Heart left ventricle (tissue), 16 donors: ENCODE data around the gene AGMO. TPM values are rescaled to one million over a fixed set of nuclear protein-coding genes. Genes with fewer than 3 reads are reported as not detected.

Experiments
- ATAC-seq, 4 donors: fragments of 200-7000 bp; cut with Tn5 transposase; one replicate each; pipeline ENCODE4 v1.9.1; 2020 to 2022; ENCODE audit warnings: moderate library complexity in 4 of 4, mild to moderate bottlenecking in 3 of 4, moderate number of reproducible peaks in 1 of 4
- DNase-seq, 5 donors: peaks; one replicate each; pipeline ENCODE4 v3.0.0-alpha.2; 2020
- H3K27ac ChIP-seq, 12 donors: fragments of 200-600 bp; sonication (generic) in 4 of 12; one replicate each; pipeline versions ENCODE4 v1.5.0 to v1.8.0; 2016 to 2022; ENCODE audit warnings: mild to moderate bottlenecking in 2 of 12
- H3K27me3 ChIP-seq, 9 donors: fragments of 200-600 bp; sonication (generic) in 2 of 9; one replicate each; pipeline versions ENCODE4 v1.5.1 to v1.8.0; 2016 to 2022; ENCODE audit warnings: mild to moderate bottlenecking in 3 of 9
- H3K36me3 ChIP-seq, 9 donors: fragments of 200-600 bp; sonication (generic) in 2 of 9; one replicate each; pipeline versions ENCODE4 v1.5.0 to v1.8.0; 2018 to 2022; ENCODE audit warnings: mild to moderate bottlenecking in 2 of 9
- H3K4me1 ChIP-seq, 12 donors: fragments of 200-600 bp; sonication (generic) in 4 of 12; one replicate each; pipeline versions ENCODE4 v1.5.0 to v1.8.0; 2016 to 2022; ENCODE audit warnings: mild to moderate bottlenecking in 3 of 12
- H3K4me3 ChIP-seq, 12 donors: fragments of 200-600 bp; sonication (generic) in 4 of 12; one replicate each; pipeline versions ENCODE4 v1.5.0 to v1.8.0; 2017 to 2022; ENCODE audit warnings: mild to moderate bottlenecking in 9 of 12, moderate library complexity in 4 of 12
- H3K9me3 ChIP-seq, 12 donors: fragments of 200-600 bp; sonication (generic) in 4 of 12; one replicate each; pipeline versions ENCODE4 v1.5.0 to v1.8.0; 2016 to 2022; ENCODE audit warnings: mild to moderate bottlenecking in 1 of 12
- POLR2A ChIP-seq, 2 donors: fragments of 450-650 bp; IDR thresholded peaks; one replicate each; pipeline ENCODE4 v1.6.1; 2017; ENCODE audit warnings: antibody characterized with exemption in 2 of 2, mild to moderate bottlenecking in 2 of 2, moderate library complexity in 2 of 2
- WGBS, 4 donors: extraction: QIAGEN DNeasy Blood & Tissue Kit in 2 of 4; methylation state at CpG; one replicate each; pipeline versions ENCODE4 v1.1.5 to v1.1.7; 2013 to 2018; 5-methylcytosine and 5-hydroxymethylcytosine counted together
- intact Hi-C, 10 donors: fragments of 100-400 bp; cut with DNase I; formaldehyde crosslinking; loops; one replicate each; pipeline versions ENCODE4 v1.11.1 to v1.14.2; 2022
- polyA plus RNA-seq, 2 donors: library from polyadenylated mRNA; stranded (reverse); fragments of 200-250 nt; gene quantifications; one replicate each; pipeline ENCODE4 v1.2.3, GENCODE V29; 2013
- total RNA-seq, 9 donors: library from RNA; depleted of rRNA in 2 of 9; stranded (reverse); fragments of >200 nt in 2 of 9; fragmentation: NEBNext Ultra II Directional in 3 of 9; extraction: Animal tissue kit (Norgen Biotek cat#: 25700) in 3 of 9; gene quantifications; one replicate each; pipeline versions ENCODE4 v1.1.0 to v1.2.4, GENCODE V29; 2016 to 2023
- TF ChIP-seq, protein P1 (sequence below), 12 donors: fragments of 200-600 bp; sonication (generic) in 4 of 12; IDR thresholded peaks; one replicate each; pipeline versions ENCODE4 v1.5.0 to v1.8.0; 2018 to 2022; ENCODE audit warnings: antibody characterized with exemption in 12 of 12, mild to moderate bottlenecking in 5 of 12
- donor health status: ischemic (EF 13 %, LVEDD 7.1; RV severe dilation, severe dysfunction).
- donor health status: healthy with polysubstance abuse.
- donor health status: DM: no; HTN: yes; CAD: no.
- donor health status: DM: no; HTN: no; CAD: no.
- donor health status: ischemic (EF 25% LVEDD 6.9; RV normal size, moderate dysfunction).
- donor health status: ischemic (EF 25% LVEDD 5.7; RV mildly dilated, moderate dysfunction).
- donor health status: healthy.
- donor health status: DM: yes; HTN: yes; CAD: no.
- donor health status: ischemic (EF 35%, LVEDD 5.7; RV mildly dilated, moderate dysfunction).
- donor health status: nonischemic (EF 11% LVEDD 7.7; RV severe dilation, severe dysfunction).
- donor health status: DM: yes; HTN: yes; CAD: no.
- donor health status: PGD.
- donor health status: ischemic (EF 29% LVEDD 5.4; RV normal size, mild dysfunction).
- donor health status: nonischemic (EF 23%, LVEDD 6.1; RV moderate dilation, normal function).

Gene AGMO
- total and polyA plus RNA-seq, 11 donors: 0.12 to 0.72 (median 0.40) TPM; not detected in 1

DNA sequence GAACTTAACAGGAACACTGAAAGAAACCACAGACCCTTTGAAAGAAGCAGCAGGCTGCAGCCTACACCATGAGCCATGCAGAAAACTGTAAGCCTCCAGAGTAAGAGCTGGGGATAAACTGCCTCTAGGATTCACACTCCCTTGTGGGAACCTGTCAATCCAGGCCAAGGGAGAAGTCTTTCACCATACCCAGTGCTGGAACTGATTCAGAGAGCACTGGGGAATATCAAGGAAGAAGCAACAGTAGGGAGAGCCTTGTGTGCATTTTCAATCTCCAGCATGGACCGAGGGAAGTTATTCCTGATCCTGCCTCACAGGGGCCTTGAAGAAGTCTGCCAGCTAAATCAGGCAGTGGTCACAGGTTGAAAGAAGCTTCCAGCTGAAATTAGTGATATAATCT, 282.2 kb downstream of the AGMO start:
- no peak for DNase-seq
- H3K27ac ChIP-seq: no peak overlapping the region
- TF ChIP-seq, protein P1, sequence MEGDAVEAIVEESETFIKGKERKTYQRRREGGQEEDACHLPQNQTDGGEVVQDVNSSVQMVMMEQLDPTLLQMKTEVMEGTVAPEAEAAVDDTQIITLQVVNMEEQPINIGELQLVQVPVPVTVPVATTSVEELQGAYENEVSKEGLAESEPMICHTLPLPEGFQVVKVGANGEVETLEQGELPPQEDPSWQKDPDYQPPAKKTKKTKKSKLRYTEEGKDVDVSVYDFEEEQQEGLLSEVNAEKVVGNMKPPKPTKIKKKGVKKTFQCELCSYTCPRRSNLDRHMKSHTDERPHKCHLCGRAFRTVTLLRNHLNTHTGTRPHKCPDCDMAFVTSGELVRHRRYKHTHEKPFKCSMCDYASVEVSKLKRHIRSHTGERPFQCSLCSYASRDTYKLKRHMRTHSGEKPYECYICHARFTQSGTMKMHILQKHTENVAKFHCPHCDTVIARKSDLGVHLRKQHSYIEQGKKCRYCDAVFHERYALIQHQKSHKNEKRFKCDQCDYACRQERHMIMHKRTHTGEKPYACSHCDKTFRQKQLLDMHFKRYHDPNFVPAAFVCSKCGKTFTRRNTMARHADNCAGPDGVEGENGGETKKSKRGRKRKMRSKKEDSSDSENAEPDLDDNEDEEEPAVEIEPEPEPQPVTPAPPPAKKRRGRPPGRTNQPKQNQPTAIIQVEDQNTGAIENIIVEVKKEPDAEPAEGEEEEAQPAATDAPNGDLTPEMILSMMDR (IDR thresholded peaks at IDR 0.05): no peak
- no peak for TF ChIP-seq POLR2A (IDR thresholded peaks at IDR 0.05)
- no peaks in the 10 kb centered on the region for H3K36me3 ChIP-seq
- peaks cover 0 to 62% (median 28%) of the 10 kb centered on the region in 12 donors for H3K9me3 ChIP-seq
- no peaks in the 10 kb centered on the region for H3K4me1 ChIP-seq
- no peak for ATAC-seq
- intact Hi-C loops: no loop called here
- 58 to 61% (median 60%) methylated on average over 1 of the region's 1 CpG for WGBS, 4 donors
- no peaks in the 10 kb centered on the region for H3K27me3 ChIP-seq
- H3K4me3 ChIP-seq: no peak overlapping the region

GRCh38 chr7:15257689-15258088, 304.1 kb downstream of the AGMO start:
- no peak for TF ChIP-seq POLR2A (IDR thresholded peaks at IDR 0.05)
- WGBS, 4 donors: 90 to 95% (median 93%) methylated on average over 4 of the region's 4 CpGs
- DNase-seq (no peak), ATAC-seq (no peak)
- Histone ChIP-seq H3K4me3 (no peak overlapping the region), H3K27me3 (no peaks in the 10 kb centered on the region), H3K4me1 (no peaks in the 10 kb centered on the region), H3K27ac (no peak overlapping the region), H3K9me3 (peaks cover 0 to 23% (median 3%) of the 10 kb centered on the region in 12 donors), H3K36me3 (no peaks in the 10 kb centered on the region)
- intact Hi-C loops: no loop called here

- Histone ChIP-seq H3K9me3 (peaks cover 0 to 8% (median 0%) of the 10 kb centered on the region in 12 donors), H3K27me3 (no peaks in the 10 kb centered on the region), H3K36me3 (no peaks in the 10 kb centered on the region), H3K4me1 (no peaks in the 10 kb centered on the region), H3K4me3 (no peak overlapping the region), H3K27ac (no peak overlapping the region)
- TF ChIP-seq, protein P1 (IDR thresholded peaks at IDR 0.05): no peak
- no peak for TF ChIP-seq POLR2A (IDR thresholded peaks at IDR 0.05)
- DNase-seq (no peak), ATAC-seq (no peak)
- intact Hi-C loops: no loop called here
- 93 to 97% (median 97%) methylated on average over 1 of the region's 1 CpG for WGBS, 4 donors
These were observed 309.6 kb downstream of the AGMO start for GRCh38 chr7:15252181-15252580.

DNA sequence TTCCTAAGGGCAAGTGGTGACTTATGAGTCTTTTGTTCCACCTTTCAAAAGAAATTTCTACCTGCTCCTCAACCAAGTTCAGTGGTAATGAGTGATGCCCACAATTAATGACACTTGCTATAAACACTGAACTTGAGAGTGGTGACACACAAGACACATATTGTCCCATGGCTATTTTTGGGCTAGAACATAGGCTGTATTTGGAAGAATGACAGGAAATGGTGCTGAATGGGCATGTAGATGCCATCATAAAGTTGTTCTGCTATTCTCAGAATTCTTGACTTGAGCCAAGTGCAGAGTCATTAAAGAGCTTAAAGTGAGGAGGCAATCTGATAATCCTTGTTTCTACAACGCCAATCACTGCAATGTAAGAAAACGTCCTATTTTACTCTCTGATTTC, 313.3 kb downstream of the AGMO start:
- no peak for TF ChIP-seq POLR2A (IDR thresholded peaks at IDR 0.05)
- TF ChIP-seq, protein P1 (IDR thresholded peaks at IDR 0.05): no peak
- WGBS, 4 donors: 69 to 77% (median 73%) methylated on average over 2 of the region's 2 CpGs
- peaks cover 0 to 3% (median 0%) of the 10 kb centered on the region in 12 donors for H3K9me3 ChIP-seq

DNA sequence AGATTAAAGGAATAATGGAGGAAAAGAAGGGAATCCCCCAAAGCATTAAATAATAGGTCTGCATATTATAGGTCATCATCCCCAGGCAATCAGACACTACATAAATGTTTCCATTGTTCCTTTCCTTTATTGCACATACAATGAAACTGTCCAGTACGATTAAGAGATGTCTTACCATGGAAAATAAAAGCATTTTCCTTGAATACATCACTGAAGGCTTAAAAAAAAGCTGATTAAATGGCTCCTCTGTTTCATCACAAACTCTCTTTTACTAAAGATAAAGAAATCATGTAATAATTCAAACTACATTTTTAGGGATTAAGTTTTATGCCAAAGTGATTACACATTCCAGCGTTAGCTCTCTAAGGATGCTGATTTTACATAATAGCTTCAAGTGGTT, 316.0 kb downstream of the AGMO start:
- ATAC-seq: no peak
- intact Hi-C loops: no loop called here
- no peaks in the 10 kb centered on the region for H3K9me3 ChIP-seq
- TF ChIP-seq POLR2A (IDR thresholded peaks at IDR 0.05): no peak
- TF ChIP-seq, protein P1 (IDR thresholded peaks at IDR 0.05): no peak
- no peak overlapping the region for H3K27ac ChIP-seq
- H3K36me3 ChIP-seq: no peaks in the 10 kb centered on the region
- H3K27me3 ChIP-seq: no peaks in the 10 kb centered on the region
- WGBS, 4 donors: 55 to 72% (median 58%) methylated on average over 2 of the region's 2 CpGs
- DNase-seq: no peak
- no peaks in the 10 kb centered on the region for H3K4me1 ChIP-seq
- H3K4me3 ChIP-seq: no peak overlapping the region

More for the DNA sequence above, 313.3 kb downstream of the AGMO start:
- no peak overlapping the region for H3K4me3 ChIP-seq
- intact Hi-C loops: no loop called here
- ATAC-seq (no peak), DNase-seq (no peak)
- H3K27me3 ChIP-seq: no peaks in the 10 kb centered on the region
- no peaks in the 10 kb centered on the region for H3K36me3 ChIP-seq
- no peaks in the 10 kb centered on the region for H3K4me1 ChIP-seq
- H3K27ac ChIP-seq: no peak overlapping the region
